H1 (cell line): ENCODE measurements around the gene TMEM51.

Experiments
- CTBP2 ChIP-seq: IDR thresholded peaks from 2 replicates; pipeline ENCODE4 v1.7.0; 2011; ENCODE audit warnings: borderline replicate concordance, mild to moderate bottlenecking, moderate library complexity, mixed read lengths, low read length; ENCODE audit not compliant: insufficient read depth, insufficient read length
- CTCF ChIP-seq, 3 experiments: IDR thresholded peaks; 1 replicate in 2 of 3; 2 replicates in 1 of 3; pipeline versions ENCODE4 v1.5.1 to v1.6.1; 2011; ENCODE audit warnings: low read length in 3 of 3, mild to moderate bottlenecking in 3 of 3, inconsistent platforms in 2 of 3, low read depth in 1 of 3, moderate library complexity in 1 of 3; ENCODE audit not compliant: insufficient read depth in 1 of 3; ENCODE audit errors: control extremely low read depth in 1 of 3
- EP300 ChIP-seq, 2 experiments: IDR thresholded peaks; 1 replicate in 1 of 2; 2 replicates in 1 of 2; pipeline ENCODE4 v1.6.1; 2011 to 2012; ENCODE audit warnings: low read depth in 2 of 2, low read length in 2 of 2, mild to moderate bottlenecking in 2 of 2, borderline replicate concordance in 1 of 2, inconsistent platforms in 1 of 2, moderate library complexity in 1 of 2
- GTF2F1 ChIP-seq: IDR thresholded peaks from 2 replicates; pipeline ENCODE4 v1.6.1; 2012; ENCODE audit warnings: low read depth, low read length, improper control_type of control experiment, borderline replicate concordance
- KDM5A ChIP-seq: fragments of 200-600 bp; IDR thresholded peaks from 2 replicates; pipeline ENCODE4 v1.7.1; 2012; ENCODE audit warnings: mild to moderate bottlenecking, low read length, inconsistent platforms, mixed read lengths
- PHF8 ChIP-seq: fragments of 200-600 bp; sonication (generic); conservative IDR thresholded peaks from 2 replicates; pipeline ENCODE4 v1.7.1; 2012; ENCODE audit warnings: low read depth, mild to moderate bottlenecking, inconsistent platforms, low read length, moderate library complexity
- POLR2A ChIP-seq, 2 experiments: IDR thresholded peaks; 1 replicate in 1 of 2; 2 replicates in 1 of 2; pipeline ENCODE4 v1.6.1; 2011; ENCODE audit warnings: low read depth in 2 of 2, low read length in 2 of 2, mild to moderate bottlenecking in 2 of 2; ENCODE audit errors: control extremely low read depth in 1 of 2
- POLR2AphosphoS5 ChIP-seq: IDR thresholded peaks from 2 replicates; pipeline ENCODE4 v1.6.1; 2011; ENCODE audit warnings: low read depth, low read length
- RAD21 ChIP-seq, 2 experiments: IDR thresholded peaks in 1 of 2; conservative IDR thresholded peaks in 1 of 2; 2 replicates each; pipeline ENCODE4 v1.6.1; 2011; ENCODE audit warnings: low read depth in 2 of 2, low read length in 2 of 2, improper control_type of control experiment in 1 of 2, inconsistent platforms in 1 of 2, mild to moderate bottlenecking in 1 of 2, moderate library complexity in 1 of 2
- TF ChIP-seq, protein P1 (sequence below): fragments of 300-600 bp; sonication (generic); IDR thresholded peaks from 2 replicates; pipeline ENCODE4 v1.7.1; 2012; ENCODE audit warnings: low read length, moderate library complexity, mild to moderate bottlenecking, inconsistent platforms; ENCODE audit not compliant: insufficient replicate concordance

DNA sequence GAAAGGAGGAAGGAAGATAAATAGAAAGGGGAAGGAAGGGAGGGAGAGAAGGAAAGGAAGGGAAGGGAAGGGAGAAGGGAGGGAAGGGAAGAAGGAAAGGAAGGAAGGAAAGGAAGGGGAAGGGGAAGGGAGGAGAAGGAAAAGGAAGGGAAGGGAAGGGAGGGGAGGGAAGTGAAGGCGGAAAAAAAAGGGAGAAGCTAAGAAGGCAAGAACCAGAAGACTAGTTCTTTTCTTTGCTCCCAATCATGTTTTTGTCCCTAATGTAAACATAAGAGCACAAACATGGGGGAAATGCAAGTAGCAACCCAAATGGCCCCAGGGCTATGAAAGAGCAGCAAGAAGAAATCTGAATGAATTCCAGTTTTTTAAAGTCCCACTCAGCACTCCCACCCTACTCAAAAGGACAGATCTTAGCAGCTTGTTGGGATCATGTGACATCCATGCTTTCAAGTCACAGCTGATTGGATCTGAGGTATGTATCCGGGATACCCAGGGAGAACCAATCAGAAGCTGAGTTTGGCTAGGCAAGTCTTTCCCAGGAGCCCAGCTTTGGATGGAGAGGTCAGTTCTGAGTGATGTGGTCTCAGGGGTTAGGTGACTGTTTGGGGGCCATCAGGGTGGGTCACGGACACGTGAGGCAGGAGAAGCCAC lies 69.2 kb downstream of the TMEM51 start:
- no peak for TF ChIP-seq CTCF (IDR thresholded peaks at IDR 0.05; ENCODE audit: control extremely low read depth in 1 of 3, insufficient read depth in 1 of 3, low read depth in 1 of 3, low read length in 3 of 3)
- TF ChIP-seq POLR2A (IDR thresholded peaks at IDR 0.05; ENCODE audit: control extremely low read depth in 1 of 2, low read depth in 2 of 2, low read length in 2 of 2), result no peak
- TF ChIP-seq, protein P1, sequence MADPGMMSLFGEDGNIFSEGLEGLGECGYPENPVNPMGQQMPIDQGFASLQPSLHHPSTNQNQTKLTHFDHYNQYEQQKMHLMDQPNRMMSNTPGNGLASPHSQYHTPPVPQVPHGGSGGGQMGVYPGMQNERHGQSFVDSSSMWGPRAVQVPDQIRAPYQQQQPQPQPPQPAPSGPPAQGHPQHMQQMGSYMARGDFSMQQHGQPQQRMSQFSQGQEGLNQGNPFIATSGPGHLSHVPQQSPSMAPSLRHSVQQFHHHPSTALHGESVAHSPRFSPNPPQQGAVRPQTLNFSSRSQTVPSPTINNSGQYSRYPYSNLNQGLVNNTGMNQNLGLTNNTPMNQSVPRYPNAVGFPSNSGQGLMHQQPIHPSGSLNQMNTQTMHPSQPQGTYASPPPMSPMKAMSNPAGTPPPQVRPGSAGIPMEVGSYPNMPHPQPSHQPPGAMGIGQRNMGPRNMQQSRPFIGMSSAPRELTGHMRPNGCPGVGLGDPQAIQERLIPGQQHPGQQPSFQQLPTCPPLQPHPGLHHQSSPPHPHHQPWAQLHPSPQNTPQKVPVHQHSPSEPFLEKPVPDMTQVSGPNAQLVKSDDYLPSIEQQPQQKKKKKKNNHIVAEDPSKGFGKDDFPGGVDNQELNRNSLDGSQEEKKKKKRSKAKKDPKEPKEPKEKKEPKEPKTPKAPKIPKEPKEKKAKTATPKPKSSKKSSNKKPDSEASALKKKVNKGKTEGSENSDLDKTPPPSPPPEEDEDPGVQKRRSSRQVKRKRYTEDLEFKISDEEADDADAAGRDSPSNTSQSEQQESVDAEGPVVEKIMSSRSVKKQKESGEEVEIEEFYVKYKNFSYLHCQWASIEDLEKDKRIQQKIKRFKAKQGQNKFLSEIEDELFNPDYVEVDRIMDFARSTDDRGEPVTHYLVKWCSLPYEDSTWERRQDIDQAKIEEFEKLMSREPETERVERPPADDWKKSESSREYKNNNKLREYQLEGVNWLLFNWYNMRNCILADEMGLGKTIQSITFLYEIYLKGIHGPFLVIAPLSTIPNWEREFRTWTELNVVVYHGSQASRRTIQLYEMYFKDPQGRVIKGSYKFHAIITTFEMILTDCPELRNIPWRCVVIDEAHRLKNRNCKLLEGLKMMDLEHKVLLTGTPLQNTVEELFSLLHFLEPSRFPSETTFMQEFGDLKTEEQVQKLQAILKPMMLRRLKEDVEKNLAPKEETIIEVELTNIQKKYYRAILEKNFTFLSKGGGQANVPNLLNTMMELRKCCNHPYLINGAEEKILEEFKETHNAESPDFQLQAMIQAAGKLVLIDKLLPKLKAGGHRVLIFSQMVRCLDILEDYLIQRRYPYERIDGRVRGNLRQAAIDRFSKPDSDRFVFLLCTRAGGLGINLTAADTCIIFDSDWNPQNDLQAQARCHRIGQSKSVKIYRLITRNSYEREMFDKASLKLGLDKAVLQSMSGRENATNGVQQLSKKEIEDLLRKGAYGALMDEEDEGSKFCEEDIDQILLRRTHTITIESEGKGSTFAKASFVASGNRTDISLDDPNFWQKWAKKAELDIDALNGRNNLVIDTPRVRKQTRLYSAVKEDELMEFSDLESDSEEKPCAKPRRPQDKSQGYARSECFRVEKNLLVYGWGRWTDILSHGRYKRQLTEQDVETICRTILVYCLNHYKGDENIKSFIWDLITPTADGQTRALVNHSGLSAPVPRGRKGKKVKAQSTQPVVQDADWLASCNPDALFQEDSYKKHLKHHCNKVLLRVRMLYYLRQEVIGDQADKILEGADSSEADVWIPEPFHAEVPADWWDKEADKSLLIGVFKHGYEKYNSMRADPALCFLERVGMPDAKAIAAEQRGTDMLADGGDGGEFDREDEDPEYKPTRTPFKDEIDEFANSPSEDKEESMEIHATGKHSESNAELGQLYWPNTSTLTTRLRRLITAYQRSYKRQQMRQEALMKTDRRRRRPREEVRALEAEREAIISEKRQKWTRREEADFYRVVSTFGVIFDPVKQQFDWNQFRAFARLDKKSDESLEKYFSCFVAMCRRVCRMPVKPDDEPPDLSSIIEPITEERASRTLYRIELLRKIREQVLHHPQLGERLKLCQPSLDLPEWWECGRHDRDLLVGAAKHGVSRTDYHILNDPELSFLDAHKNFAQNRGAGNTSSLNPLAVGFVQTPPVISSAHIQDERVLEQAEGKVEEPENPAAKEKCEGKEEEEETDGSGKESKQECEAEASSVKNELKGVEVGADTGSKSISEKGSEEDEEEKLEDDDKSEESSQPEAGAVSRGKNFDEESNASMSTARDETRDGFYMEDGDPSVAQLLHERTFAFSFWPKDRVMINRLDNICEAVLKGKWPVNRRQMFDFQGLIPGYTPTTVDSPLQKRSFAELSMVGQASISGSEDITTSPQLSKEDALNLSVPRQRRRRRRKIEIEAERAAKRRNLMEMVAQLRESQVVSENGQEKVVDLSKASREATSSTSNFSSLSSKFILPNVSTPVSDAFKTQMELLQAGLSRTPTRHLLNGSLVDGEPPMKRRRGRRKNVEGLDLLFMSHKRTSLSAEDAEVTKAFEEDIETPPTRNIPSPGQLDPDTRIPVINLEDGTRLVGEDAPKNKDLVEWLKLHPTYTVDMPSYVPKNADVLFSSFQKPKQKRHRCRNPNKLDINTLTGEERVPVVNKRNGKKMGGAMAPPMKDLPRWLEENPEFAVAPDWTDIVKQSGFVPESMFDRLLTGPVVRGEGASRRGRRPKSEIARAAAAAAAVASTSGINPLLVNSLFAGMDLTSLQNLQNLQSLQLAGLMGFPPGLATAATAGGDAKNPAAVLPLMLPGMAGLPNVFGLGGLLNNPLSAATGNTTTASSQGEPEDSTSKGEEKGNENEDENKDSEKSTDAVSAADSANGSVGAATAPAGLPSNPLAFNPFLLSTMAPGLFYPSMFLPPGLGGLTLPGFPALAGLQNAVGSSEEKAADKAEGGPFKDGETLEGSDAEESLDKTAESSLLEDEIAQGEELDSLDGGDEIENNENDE, result no peak
- TF ChIP-seq PHF8, result no peak
- TF ChIP-seq RAD21 (IDR thresholded peaks at IDR 0.05 in 1 of 2, conservative IDR thresholded peaks at IDR 0.05 in 1 of 2; ENCODE audit: low read depth in 2 of 2, low read length in 2 of 2), result no peak
- no peak for TF ChIP-seq POLR2AphosphoS5
- TF ChIP-seq GTF2F1, result no peak
- TF ChIP-seq CTBP2, result no peak
- TF ChIP-seq EP300 (IDR thresholded peaks at IDR 0.05; ENCODE audit: borderline replicate concordance in 1 of 2, low read depth in 2 of 2, low read length in 2 of 2), result no peak
- TF ChIP-seq KDM5A, result no peak
